SK-N-SH treated with all-trans-retinoic acid at 6 μM for 48 hours (cell line): ENCODE measurements around the gene SLAMF1.
"Not testable (repeated sequence)": the region's sequence is repeated elsewhere in the genome, so short reads cannot be mapped to it uniquely, and the experiment has no call there.

ENCODE experiments used
- ATAC-seq: fragments of 200-7000 bp; cut with Tn5 transposase; 3 replicates; pipeline ENCODE4 v1.9.1; 2020; ENCODE audit warnings: mild to moderate bottlenecking, moderate library complexity
- ARNTL ChIP-seq: fragments of 450-650 bp; formaldehyde crosslinking; IDR thresholded peaks from 2 replicates; pipeline ENCODE4 v1.5.0; 2020; ENCODE audit warnings: low read depth, mild to moderate bottlenecking, moderate library complexity, borderline replicate concordance
- ESRRG ChIP-seq: fragments of 250-450 bp; sonication (Bioruptor Pico); IDR thresholded peaks from 2 replicates; pipeline ENCODE4 v1.6.1; 2021; ENCODE audit warnings: mild to moderate bottlenecking
- GLIS3 ChIP-seq: fragments of 250-450 bp; sonication (Bioruptor Pico); IDR thresholded peaks from 2 replicates; pipeline ENCODE4 v1.5.0; 2020; ENCODE audit warnings: mild to moderate bottlenecking, moderate library complexity
- ISL1 ChIP-seq: fragments of 250-450 bp; sonication (Bioruptor Pico); IDR thresholded peaks from 2 replicates; pipeline ENCODE4 v2.1.2; 2022; ENCODE audit warnings: mild to moderate bottlenecking, moderate library complexity
- OSR1 ChIP-seq: fragments of 250-450 bp; sonication (Bioruptor Pico); IDR thresholded peaks from 2 replicates; pipeline ENCODE4 v1.8.0; 2022; ENCODE audit warnings: moderate library complexity, mild to moderate bottlenecking, inconsistent platforms
- PPARA ChIP-seq: fragments of 250-450 bp; sonication (Bioruptor Pico); IDR thresholded peaks from 2 replicates; pipeline ENCODE4 v1.5.0; 2020; ENCODE audit warnings: mild to moderate bottlenecking, borderline replicate concordance
- SNAI2 ChIP-seq: fragments of 250-450 bp; sonication (Bioruptor Pico); IDR thresholded peaks from 2 replicates; pipeline ENCODE4 v1.5.0; 2020; ENCODE audit warnings: mild to moderate bottlenecking, moderate library complexity
- TCF4 ChIP-seq: fragments of 250-450 bp; sonication (Bioruptor Pico); IDR thresholded peaks from 2 replicates; pipeline ENCODE4 v1.8.0; 2021; ENCODE audit warnings: mild to moderate bottlenecking, moderate library complexity, borderline replicate concordance
- TOX ChIP-seq: fragments of 250-450 bp; sonication (Bioruptor Pico); IDR thresholded peaks from 2 replicates; pipeline ENCODE4 v1.8.0; 2021; ENCODE audit warnings: mild to moderate bottlenecking, moderate library complexity, borderline replicate concordance
- ZC3H10 ChIP-seq: fragments of 250-450 bp; sonication (Bioruptor Pico); IDR thresholded peaks from 2 replicates; pipeline ENCODE4 v1.5.1; 2021; ENCODE audit warnings: mild to moderate bottlenecking, moderate library complexity
- ZFP3 ChIP-seq: fragments of 250-450 bp; sonication (Bioruptor Pico); IDR thresholded peaks from 2 replicates; pipeline ENCODE4 v1.5.0; 2020; ENCODE audit warnings: mild to moderate bottlenecking, moderate library complexity
- ZFP30 ChIP-seq: fragments of 450-650 bp; formaldehyde crosslinking; IDR thresholded peaks from 2 replicates; pipeline ENCODE4 v1.5.0; 2022; ENCODE audit warnings: mild to moderate bottlenecking, moderate library complexity
- ZNF70 ChIP-seq: fragments of 450-650 bp; formaldehyde crosslinking; IDR thresholded peaks from 2 replicates; pipeline ENCODE4 v1.5.0; 2020; ENCODE audit warnings: mild to moderate bottlenecking, moderate library complexity
- ZNF8 ChIP-seq: fragments of 450-650 bp; formaldehyde crosslinking; IDR thresholded peaks from 2 replicates; pipeline ENCODE4 v1.5.0; 2020; ENCODE audit warnings: mild to moderate bottlenecking, moderate library complexity
- TF ChIP-seq, protein P1 (sequence below): fragments of 250-450 bp; sonication (Bioruptor Pico); IDR thresholded peaks from 2 replicates; pipeline ENCODE4 v1.5.1; 2020; ENCODE audit warnings: low read depth, mild to moderate bottlenecking, moderate library complexity
- TF ChIP-seq, protein P2 (sequence below): fragments of 250-450 bp; sonication (Bioruptor Pico); IDR thresholded peaks from 2 replicates; pipeline ENCODE4 v1.8.0; 2021; ENCODE audit warnings: low read depth, mild to moderate bottlenecking, moderate library complexity, borderline replicate concordance
- TF ChIP-seq, protein P3 (sequence below): fragments of 250-450 bp; sonication (Bioruptor Pico); IDR thresholded peaks from 2 replicates; pipeline ENCODE4 v1.5.0; 2020; ENCODE audit warnings: mild to moderate bottlenecking, moderate library complexity
- TF ChIP-seq, protein P4 (sequence below): fragments of 250-450 bp; sonication (Bioruptor Pico); IDR thresholded peaks from 2 replicates; pipeline ENCODE4 v1.5.1; 2021; ENCODE audit warnings: mild to moderate bottlenecking, moderate library complexity

Gene SLAMF1

DNA sequence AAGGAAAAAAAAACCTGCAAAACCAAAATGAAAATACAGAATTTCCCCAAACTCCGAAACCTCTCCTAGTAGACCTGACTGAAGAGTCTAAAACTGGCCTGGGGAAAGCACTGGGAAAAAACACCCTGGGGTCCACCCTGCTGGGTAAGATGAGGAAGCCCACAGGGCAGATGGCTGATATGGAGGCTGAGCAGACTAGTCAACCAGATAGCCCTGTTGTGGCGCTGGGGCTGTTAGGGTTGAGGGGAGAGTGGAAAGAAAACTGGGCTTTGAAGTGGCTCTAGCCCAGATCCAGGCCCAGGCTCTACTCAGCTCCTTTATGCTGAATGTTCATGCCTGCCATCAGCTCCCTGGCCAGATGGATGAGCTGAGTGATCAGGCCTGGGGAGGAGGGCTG is 6.8 kb upstream of the SLAMF1 start (continued):
- TF ChIP-seq, protein P1, sequence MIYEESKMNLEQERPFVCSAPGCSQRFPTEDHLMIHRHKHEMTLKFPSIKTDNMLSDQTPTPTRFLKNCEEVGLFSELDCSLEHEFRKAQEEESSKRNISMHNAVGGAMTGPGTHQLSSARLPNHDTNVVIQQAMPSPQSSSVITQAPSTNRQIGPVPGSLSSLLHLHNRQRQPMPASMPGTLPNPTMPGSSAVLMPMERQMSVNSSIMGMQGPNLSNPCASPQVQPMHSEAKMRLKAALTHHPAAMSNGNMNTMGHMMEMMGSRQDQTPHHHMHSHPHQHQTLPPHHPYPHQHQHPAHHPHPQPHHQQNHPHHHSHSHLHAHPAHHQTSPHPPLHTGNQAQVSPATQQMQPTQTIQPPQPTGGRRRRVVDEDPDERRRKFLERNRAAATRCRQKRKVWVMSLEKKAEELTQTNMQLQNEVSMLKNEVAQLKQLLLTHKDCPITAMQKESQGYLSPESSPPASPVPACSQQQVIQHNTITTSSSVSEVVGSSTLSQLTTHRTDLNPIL (CRISPR knock-in tag) = no peak
- TF ChIP-seq, protein P2, sequence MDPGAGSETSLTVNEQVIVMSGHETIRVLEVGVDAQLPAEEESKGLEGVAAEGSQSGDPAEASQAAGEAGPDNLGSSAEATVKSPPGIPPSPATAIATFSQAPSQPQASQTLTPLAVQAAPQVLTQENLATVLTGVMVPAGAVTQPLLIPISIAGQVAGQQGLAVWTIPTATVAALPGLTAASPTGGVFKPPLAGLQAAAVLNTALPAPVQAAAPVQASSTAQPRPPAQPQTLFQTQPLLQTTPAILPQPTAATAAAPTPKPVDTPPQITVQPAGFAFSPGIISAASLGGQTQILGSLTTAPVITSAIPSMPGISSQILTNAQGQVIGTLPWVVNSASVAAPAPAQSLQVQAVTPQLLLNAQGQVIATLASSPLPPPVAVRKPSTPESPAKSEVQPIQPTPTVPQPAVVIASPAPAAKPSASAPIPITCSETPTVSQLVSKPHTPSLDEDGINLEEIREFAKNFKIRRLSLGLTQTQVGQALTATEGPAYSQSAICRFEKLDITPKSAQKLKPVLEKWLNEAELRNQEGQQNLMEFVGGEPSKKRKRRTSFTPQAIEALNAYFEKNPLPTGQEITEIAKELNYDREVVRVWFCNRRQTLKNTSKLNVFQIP = no peak

DNA sequence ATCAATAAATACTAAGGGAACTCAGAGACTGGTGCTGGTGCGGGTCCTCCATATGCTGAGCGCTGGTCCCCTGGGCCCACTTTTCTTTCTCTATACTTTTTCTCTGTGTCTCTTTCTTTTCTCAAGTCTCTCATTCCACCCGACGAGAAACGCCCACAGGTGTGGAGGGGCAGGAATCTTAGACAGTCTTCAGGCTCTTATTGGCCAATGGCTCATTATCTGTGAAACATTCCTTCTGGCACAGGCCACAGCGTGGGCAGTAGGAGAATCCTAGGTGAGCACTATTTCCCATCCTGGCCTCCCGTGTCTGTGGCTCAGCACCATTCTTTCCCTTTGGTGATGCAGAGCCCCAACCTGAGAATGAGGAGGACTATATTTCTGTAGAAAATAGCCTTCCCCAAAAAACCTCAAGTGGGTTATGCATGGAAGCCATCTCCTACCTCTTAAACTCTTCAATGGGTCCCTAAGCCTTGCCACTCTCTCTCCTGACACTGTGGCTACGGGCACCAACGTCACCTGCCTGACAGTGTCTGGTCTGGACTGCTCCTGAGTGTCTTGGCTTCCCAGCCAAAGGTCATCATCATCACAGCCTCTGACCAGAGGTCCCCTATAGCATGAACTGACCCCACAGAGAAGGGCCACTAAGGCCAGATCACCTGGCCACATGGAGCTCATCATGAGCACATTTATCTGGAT is 6.2 kb upstream of the SLAMF1 start:
- no peak for ATAC-seq

DNA sequence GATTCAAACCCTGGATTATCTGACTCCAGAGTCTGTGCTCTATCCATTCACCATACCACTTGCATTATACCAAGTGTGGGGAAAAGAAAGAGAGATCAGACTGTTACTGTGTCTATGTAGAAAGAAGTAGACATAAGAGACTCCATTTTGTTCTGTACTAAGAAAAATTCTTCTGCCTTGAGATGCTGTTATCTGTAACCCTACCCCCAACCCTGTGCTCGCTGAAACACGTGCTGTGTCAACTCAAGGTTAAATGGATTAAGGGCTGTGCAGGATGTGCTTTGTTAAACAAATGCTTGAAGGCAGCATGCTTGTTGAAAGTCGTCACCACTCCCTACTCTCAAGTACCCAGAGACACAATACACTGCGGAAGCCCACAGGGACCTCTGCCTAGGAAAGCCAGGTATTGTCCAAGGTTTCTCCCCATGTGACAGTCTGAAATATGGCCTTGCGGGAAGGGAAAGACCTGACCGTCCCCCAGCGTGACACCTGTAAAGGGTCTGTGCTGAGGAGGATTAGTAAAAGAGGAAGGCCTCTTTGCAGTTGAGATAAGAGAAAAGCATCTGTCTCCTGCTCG is 5.3 kb upstream of the SLAMF1 start:
- ATAC-seq = not testable (repeated sequence)

More for the DNA sequence above, 6.2 kb upstream of the SLAMF1 start:
- TF ChIP-seq PPARA (CRISPR knock-in tag) = no peak
- TF ChIP-seq, protein P1 (CRISPR knock-in tag) = no peak
- no peak for TF ChIP-seq GLIS3 (CRISPR knock-in tag)
- TF ChIP-seq ISL1 (CRISPR knock-in tag) = no peak
- TF ChIP-seq ZNF70 (CRISPR knock-in tag) = no peak
- TF ChIP-seq, protein P3, sequence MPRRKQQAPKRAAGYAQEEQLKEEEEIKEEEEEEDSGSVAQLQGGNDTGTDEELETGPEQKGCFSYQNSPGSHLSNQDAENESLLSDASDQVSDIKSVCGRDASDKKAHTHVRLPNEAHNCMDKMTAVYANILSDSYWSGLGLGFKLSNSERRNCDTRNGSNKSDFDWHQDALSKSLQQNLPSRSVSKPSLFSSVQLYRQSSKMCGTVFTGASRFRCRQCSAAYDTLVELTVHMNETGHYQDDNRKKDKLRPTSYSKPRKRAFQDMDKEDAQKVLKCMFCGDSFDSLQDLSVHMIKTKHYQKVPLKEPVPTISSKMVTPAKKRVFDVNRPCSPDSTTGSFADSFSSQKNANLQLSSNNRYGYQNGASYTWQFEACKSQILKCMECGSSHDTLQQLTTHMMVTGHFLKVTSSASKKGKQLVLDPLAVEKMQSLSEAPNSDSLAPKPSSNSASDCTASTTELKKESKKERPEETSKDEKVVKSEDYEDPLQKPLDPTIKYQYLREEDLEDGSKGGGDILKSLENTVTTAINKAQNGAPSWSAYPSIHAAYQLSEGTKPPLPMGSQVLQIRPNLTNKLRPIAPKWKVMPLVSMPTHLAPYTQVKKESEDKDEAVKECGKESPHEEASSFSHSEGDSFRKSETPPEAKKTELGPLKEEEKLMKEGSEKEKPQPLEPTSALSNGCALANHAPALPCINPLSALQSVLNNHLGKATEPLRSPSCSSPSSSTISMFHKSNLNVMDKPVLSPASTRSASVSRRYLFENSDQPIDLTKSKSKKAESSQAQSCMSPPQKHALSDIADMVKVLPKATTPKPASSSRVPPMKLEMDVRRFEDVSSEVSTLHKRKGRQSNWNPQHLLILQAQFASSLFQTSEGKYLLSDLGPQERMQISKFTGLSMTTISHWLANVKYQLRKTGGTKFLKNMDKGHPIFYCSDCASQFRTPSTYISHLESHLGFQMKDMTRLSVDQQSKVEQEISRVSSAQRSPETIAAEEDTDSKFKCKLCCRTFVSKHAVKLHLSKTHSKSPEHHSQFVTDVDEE (CRISPR knock-in tag) = no peak

DNA sequence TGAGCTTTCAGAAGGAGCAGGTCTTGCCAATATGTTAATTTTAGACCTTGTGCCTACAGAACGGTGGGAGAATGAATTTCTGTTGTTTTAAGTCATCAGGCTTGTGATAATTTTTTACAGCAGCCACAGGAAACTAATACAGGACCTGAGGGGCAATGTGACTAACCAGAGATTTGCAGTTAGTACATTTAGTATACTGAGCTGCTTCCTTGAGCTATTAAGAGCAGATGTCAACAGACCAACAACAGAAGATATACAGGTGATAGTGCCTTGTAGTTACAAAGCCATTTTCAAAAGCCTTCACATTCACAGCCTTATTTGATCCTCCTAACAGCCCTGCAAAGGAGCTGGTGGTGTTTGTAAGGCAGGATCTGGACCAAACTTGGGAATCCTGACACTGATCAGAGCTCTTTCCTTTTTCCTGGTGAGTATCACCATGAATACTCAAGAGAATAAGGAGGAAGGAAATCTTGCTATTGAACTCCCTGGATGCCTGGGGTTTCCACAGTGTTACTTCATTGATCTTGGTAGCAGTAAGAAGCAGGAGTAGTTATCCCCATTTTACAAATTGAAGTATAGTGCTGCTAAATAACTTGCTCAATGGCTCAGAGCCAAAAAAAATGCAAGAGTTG is 4.7 kb upstream of the SLAMF1 start:
- ATAC-seq = no peak

More for the DNA sequence above, 4.7 kb upstream of the SLAMF1 start:
- TF ChIP-seq ZC3H10 (CRISPR knock-in tag) = no peak
- TF ChIP-seq OSR1 (CRISPR knock-in tag) = no peak
- no peak for TF ChIP-seq ZNF8
- TF ChIP-seq ZFP30 = no peak
- no peak for TF ChIP-seq TCF4
- TF ChIP-seq, protein P4, sequence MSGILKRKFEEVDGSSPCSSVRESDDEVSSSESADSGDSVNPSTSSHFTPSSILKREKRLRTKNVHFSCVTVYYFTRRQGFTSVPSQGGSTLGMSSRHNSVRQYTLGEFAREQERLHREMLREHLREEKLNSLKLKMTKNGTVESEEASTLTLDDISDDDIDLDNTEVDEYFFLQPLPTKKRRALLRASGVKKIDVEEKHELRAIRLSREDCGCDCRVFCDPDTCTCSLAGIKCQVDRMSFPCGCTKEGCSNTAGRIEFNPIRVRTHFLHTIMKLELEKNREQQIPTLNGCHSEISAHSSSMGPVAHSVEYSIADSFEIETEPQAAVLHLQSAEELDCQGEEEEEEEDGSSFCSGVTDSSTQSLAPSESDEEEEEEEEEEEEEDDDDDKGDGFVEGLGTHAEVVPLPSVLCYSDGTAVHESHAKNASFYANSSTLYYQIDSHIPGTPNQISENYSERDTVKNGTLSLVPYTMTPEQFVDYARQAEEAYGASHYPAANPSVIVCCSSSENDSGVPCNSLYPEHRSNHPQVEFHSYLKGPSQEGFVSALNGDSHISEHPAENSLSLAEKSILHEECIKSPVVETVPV (CRISPR knock-in tag) = no peak
- no peak for TF ChIP-seq ZFP3 (CRISPR knock-in tag)
- no peak for TF ChIP-seq ARNTL
- no peak for TF ChIP-seq SNAI2 (CRISPR knock-in tag)
- TF ChIP-seq, protein P3 (CRISPR knock-in tag) = no peak
- TF ChIP-seq, protein P1 (CRISPR knock-in tag) = no peak
- TF ChIP-seq ESRRG (CRISPR knock-in tag) = no peak
- no peak for TF ChIP-seq TOX (CRISPR knock-in tag)
